Activated T-cell treated with anti-CD3 and anti-CD28 coated beads, Interleukin-2, amount 50 U/mL, for 72 hours (primary cell): ENCODE measurements around the gene LRSAM1. TPM values are rescaled to one million over a fixed set of nuclear protein-coding genes. Genes with fewer than 3 reads are reported as not detected.

Source experiments
- ATAC-seq, 2 donors: fragments of 150-1000 bp; cut with Tn5 transposase; replicated peaks in 1 of 2; 2 replicates each; pipeline ENCODE4 v1.10.0; 2021; ENCODE audit warnings: moderate library complexity in 2 of 2, mild to moderate bottlenecking in 1 of 2
- DNase-seq, 2 donors: peaks; one replicate each; pipeline ENCODE4 v3.0.0; 2021 to 2022; ENCODE audit warnings: mixed read lengths in 1 of 2
- H3K27ac Mint-ChIP-seq: one replicate; pipeline ENCODE4 v1.8.0; 2022; ENCODE audit warnings: mild to moderate bottlenecking, moderate library complexity, mixed read lengths
- H3K27me3 Mint-ChIP-seq: one replicate; pipeline ENCODE4 v1.8.0; 2022; ENCODE audit warnings: low read depth, mixed read lengths
- H3K36me3 Mint-ChIP-seq, 2 donors: one replicate each; pipeline ENCODE4 v1.8.0; 2022; ENCODE audit warnings: mixed read lengths in 2 of 2, mild to moderate bottlenecking in 1 of 2; ENCODE audit not compliant: insufficient read depth in 2 of 2
- H3K4me1 Mint-ChIP-seq: one replicate; pipeline ENCODE4 v1.8.0; 2022; ENCODE audit warnings: low read depth, mixed read lengths
- H3K4me3 Mint-ChIP-seq, 2 donors: one replicate each; pipeline ENCODE4 v1.8.0; 2022; ENCODE audit warnings: mild to moderate bottlenecking in 2 of 2, mixed read lengths in 2 of 2, moderate library complexity in 2 of 2
- H3K9me3 Mint-ChIP-seq, 2 donors: one replicate each; pipeline ENCODE4 v1.8.0; 2022; ENCODE audit warnings: mixed read lengths in 2 of 2
- total RNA-seq, 2 donors: library from RNA; stranded (reverse); gene quantifications; one replicate each; pipeline ENCODE4 v1.2.3, GENCODE V29; 2022

Gene LRSAM1
- total RNA-seq, 2 donors from 2014 or later, result 30.5 to 33.8 TPM

DNA sequence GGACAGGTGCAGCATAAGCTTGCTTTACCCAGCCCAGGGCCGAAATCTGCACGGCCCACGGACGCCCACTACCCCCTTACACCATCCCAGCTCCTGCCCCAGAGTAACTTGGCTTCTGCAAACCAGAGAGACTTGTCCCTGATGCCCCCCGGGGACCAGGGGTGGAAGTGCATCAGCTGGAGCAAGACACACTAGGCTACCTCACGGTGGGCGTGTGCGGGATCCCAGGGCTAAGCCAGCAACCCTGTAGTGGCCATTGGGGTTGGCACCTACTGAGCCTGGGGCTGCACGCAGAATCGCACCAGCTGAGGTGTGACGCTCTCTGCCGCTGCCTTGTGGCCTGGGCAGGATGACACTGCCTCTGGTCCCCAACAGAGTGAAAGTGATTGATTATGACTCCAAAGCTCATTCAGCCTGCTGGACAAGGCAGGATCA is 33.3 kb upstream of the LRSAM1 start:
- Mint-ChIP-seq H3K27ac (no peak overlapping the region), H3K9me3 (no peaks in the 10 kb centered on the region), H3K4me1 (peaks cover 11% of the 10 kb centered on the region), H3K36me3 (no peaks in the 10 kb centered on the region), H3K27me3 (peaks cover 37% of the 10 kb centered on the region), H3K4me3 (no peak overlapping the region)
- peak; percentile 71 to 77 for ATAC-seq
- peak; percentile 50 to 58 for DNase-seq

DNA sequence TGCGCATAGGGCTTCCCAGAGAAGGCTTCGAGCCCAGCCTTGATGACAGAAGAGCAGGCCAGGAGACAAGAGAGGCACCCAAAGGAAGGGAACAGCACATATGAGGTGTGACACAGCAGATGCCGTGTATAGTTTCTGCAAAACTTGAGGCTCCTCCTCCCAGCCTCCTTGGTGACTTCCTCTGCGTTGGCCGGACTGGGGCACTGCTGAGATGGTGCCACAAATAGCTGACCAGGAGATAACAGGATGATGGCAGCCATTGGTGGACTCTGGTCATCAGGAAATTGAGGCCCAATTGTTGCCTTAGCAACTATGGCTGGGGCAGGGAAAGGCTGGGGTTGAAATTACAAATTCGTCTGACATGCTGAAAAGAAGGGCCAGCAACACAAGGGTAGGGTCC is 32.0 kb upstream of the LRSAM1 start:
- peaks cover 20% of the 10 kb centered on the region for H3K4me1 Mint-ChIP-seq
- no peak overlapping the region for H3K27ac Mint-ChIP-seq
- DNase-seq, result no peak
- no peak for ATAC-seq
- no peak overlapping the region for H3K4me3 Mint-ChIP-seq
- peaks cover 28% of the 10 kb centered on the region for H3K27me3 Mint-ChIP-seq
- H3K9me3 Mint-ChIP-seq, result no peaks in the 10 kb centered on the region
- peaks cover 0 to 2% of the 10 kb centered on the region in 2 donors for H3K36me3 Mint-ChIP-seq

DNA sequence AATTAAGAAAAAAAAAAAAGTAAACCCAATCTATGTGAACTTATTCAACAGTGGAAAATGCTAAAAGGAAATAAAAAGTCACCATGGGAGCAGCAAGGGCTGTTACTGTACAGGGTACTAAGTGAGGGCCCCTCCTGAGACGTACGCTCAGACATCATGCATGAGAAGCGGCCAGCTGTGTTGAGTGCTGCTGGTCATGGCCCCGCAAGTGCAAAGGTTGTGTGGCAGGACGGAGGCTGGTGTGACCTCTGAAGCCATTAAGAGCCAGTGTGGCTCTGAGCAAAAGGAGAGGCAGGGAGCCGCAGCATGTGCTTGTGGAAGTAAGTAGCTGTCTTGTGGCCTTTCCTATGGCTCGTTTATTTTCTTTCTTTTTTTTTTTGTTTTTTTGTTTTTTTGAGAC is 30.3 kb upstream of the LRSAM1 start:
- Mint-ChIP-seq H3K4me1 (peaks cover 32% of the 10 kb centered on the region), H3K36me3 (peaks cover 0 to 3% of the 10 kb centered on the region in 2 donors), H3K4me3 (no peak overlapping the region), H3K9me3 (no peaks in the 10 kb centered on the region), H3K27me3 (peaks cover 13% of the 10 kb centered on the region), H3K27ac (no peak overlapping the region)
- ATAC-seq (no peak), DNase-seq (no peak)

DNA sequence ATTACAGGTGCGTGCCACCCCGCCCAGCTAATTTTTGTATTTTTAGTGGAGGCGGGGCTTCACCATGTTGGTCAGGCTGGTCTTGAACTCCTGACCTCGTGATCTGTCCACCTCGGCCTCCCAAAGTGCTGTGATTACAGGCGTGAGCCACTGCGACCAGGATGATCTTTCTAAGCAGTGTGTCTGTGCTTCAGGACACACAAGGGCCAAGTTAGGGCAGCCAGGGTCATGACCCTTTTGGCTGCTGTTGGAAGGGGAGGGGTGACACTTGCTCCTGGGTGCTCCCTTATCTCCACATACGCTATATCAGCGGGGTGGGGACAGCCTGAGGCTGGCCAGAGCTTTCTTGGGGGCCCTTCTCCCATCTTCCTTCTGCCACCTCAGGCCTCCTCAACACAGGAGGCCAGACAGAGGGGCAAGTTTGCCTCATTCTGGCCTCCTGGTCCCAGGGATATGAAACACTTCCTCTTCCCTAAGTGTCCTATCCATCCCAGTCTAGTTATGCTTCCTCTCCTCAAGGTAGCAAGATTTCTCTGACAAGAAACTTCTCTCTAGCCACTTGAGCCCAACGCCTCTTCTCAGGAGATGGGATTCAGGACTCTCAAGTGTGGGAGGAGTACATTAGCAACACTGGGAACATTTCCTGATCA is 29.1 kb upstream of the LRSAM1 start:
- ATAC-seq (no peak), DNase-seq (no peak)
- Mint-ChIP-seq H3K4me3 (no peak overlapping the region), H3K36me3 (peaks cover 3 to 5% of the 10 kb centered on the region in 2 donors), H3K4me1 (peaks cover 44% of the 10 kb centered on the region), H3K27me3 (peaks cover 1% of the 10 kb centered on the region), H3K9me3 (no peaks in the 10 kb centered on the region), H3K27ac (no peak overlapping the region)

DNA sequence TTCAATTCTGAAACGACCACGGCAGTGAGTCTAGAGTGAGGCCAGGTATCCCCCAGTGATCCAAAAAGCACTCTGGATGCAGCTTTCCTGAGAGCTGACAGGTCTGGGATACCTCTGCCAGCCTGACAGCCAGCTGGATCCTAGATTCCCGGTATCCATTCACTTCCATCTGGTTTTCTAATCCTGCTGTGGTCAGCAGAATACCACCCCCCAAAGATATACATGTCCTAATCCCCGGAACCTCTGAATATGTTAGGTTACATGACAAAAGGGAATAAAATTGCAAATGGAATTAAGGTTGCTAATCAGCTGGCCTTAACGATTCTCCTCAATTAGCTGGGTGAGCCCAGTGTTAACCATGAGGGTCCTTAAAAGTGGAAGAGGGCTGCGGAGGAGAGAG is 28.5 kb upstream of the LRSAM1 start:
- peak overlapping the region; percentile 93 for H3K27ac Mint-ChIP-seq
- peaks cover 48% of the 10 kb centered on the region for H3K4me1 Mint-ChIP-seq
- peaks cover 3 to 5% of the 10 kb centered on the region in 2 donors for H3K36me3 Mint-ChIP-seq
- H3K4me3 Mint-ChIP-seq, result peak overlapping the region; percentile 98 to 100
- ATAC-seq (no peak), DNase-seq (no peak)
- no peaks in the 10 kb centered on the region for H3K9me3 Mint-ChIP-seq
- H3K27me3 Mint-ChIP-seq, result no peaks in the 10 kb centered on the region

DNA sequence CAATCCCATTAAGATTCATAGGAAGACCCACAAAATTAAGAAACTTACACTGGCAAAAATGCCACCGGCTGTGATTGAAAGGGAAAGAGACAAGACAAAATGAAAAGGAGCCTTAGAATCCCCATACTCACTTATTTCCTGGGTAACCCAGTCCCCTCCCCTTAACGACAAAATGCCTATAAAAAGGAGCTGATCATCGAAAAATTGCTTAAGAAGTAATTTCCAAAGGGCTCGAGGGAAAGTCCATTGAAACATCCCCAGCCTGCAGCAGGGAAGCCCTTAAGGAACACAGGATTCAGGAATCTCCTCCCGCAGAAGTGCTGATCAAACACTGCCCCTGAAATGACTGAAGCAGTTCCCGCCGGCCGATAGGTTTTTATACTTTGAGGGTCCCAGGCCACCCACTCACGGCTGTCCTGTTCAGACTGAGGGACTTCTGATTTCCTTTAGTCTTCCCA is 27.8 kb upstream of the LRSAM1 start:
- H3K36me3 Mint-ChIP-seq, result peaks cover 5 to 7% of the 10 kb centered on the region in 2 donors
- H3K4me3 Mint-ChIP-seq, result peak overlapping the region; percentile 98 to 100
- H3K9me3 Mint-ChIP-seq, result no peaks in the 10 kb centered on the region
- H3K27ac Mint-ChIP-seq, result peak overlapping the region; percentile 93
- H3K4me1 Mint-ChIP-seq, result peaks cover 52% of the 10 kb centered on the region
- ATAC-seq, result no peak
- H3K27me3 Mint-ChIP-seq, result no peaks in the 10 kb centered on the region
- no peak for DNase-seq

DNA sequence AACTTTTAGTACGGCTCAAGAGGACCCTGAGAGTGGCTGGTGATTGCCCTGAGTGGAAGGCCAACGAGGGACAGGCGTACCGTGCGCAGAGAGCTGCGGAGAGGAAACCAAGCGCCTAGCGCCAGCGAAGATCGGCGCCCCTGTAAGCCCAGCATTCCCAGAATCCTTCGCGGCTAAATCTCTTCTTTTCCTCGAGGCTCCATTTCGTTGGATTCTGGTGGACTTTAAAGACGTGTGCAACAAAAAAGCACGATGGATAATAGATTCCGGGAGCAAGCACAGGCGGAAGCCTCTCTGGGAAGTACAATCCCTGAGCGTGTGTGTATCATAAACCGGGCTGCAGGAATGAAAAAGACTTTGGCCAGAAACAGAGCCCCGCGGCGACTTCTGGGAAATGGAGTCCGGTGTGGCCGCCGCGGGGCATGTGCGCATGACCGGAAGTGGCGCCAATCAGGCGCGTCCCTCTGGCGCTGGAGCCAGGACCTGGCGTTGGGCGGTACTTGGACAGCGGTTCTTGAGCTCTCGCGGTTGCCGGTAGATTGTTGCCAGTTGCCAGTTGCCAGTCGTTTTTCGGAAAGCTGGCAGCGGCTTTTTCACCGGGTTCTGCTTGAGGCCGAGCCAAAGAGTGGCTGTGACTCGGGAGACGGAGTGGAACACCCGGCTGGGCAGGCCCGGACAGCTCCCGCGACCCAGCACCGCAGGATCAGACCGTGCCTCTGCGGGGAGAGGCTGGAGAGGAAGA is 27.2 kb upstream of the LRSAM1 start, which contains the start of gene ZNF79:
ZNF79 (plus strand) TSS at position 449 of the 742 bp plus-strand sequence. CDS start 406 bp downstream, outside the sequence.
- Mint-ChIP-seq H3K4me3 (peak within 1 kb of the TSS; percentile 98 to 100), H3K36me3 (peaks cover 5 to 12% of the 10 kb centered on the region in 2 donors)

DNA sequence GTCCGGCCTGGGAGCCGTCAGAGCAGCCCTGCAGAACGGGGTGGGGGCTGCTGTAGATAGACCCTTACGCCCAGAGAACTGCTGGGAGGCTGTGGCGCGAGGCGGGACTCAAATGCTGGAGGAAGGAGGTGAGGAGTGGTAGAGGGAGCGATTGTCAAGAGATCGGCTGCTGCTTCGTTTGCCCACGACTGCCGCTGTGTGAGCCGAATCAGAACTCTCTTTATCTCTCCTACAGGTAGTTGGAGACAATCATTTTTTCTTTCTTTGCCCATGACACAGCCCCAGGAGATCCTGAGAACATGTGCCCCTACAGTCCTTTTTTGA is 26.7 kb upstream of the LRSAM1 start:
- Mint-ChIP-seq H3K36me3 (peaks cover 5 to 16% of the 10 kb centered on the region in 2 donors), H3K27ac (peak overlapping the region; percentile 93), H3K9me3 (no peaks in the 10 kb centered on the region), H3K4me3 (peak overlapping the region; percentile 98 to 100), H3K27me3 (no peaks in the 10 kb centered on the region), H3K4me1 (peaks cover 58% of the 10 kb centered on the region)
- DNase-seq, result peak; percentile 40 to 46
- ATAC-seq, result peak; percentile 30

More for the DNA sequence above, 27.2 kb upstream of the LRSAM1 start, which contains the start of gene ZNF79:
- Mint-ChIP-seq H3K27me3 (no peaks in the 10 kb centered on the region), H3K9me3 (no peaks in the 10 kb centered on the region), H3K27ac (peak within 1 kb of the TSS; percentile 93), H3K4me1 (peaks cover 58% of the 10 kb centered on the region)
- peak; percentile 94 to 95 for DNase-seq
- ATAC-seq, result peak; percentile 81 to 82

DNA sequence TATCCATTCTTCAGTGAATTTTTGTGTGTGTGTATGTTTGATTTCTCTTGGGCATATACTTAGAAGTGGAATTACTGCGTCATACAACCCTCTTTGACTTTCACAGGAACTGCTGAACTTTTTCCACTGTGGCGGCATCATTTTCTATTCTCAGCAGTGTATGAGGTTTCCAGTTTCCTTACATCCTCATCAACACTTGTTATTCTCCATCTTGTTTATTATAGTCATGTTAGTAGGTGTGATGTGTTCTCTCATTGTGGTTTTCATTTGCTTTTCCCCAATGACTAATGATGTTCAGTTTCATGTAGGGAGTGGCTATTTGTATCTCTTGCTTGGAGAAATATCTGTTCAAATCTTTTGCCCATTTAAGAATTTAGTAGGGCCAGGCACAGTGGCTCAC is 24.6 kb upstream of the LRSAM1 start:
- Mint-ChIP-seq H3K36me3 (peaks cover 14 to 30% of the 10 kb centered on the region in 2 donors), H3K9me3 (no peaks in the 10 kb centered on the region), H3K27ac (peak overlapping the region; percentile 93), H3K4me3 (peak overlapping the region; percentile 98 to 100), H3K27me3 (no peaks in the 10 kb centered on the region), H3K4me1 (peaks cover 67% of the 10 kb centered on the region)
- DNase-seq, result peak; percentile 61 to 70
- ATAC-seq, result peak; percentile 78 to 81

DNA sequence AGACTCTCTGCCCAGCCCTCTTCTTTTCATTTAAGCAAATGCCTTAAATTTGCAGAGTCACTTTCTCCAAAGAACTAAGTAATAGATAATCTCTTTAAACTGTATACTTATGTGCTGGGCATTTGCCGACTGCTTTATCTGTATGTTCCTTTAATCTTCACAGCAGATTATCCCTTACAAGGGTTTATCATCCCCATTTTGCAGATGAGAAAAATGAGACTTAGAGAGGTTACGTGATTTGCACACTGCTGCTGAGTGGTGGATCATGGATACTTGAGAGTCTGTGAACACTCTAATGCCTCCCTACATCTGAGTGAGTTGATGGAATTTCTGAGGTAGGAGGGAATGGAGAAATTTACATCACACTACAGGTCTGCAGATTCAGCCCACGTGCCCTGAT is 23.0 kb upstream of the LRSAM1 start:
- Mint-ChIP-seq H3K27me3 (no peaks in the 10 kb centered on the region), H3K4me3 (peak overlapping the region; percentile 74 to 100), H3K36me3 (peaks cover 20 to 34% of the 10 kb centered on the region in 2 donors), H3K9me3 (no peaks in the 10 kb centered on the region), H3K27ac (peak overlapping the region; percentile 70), H3K4me1 (peaks cover 59% of the 10 kb centered on the region)
- DNase-seq (no peak), ATAC-seq (no peak)

DNA sequence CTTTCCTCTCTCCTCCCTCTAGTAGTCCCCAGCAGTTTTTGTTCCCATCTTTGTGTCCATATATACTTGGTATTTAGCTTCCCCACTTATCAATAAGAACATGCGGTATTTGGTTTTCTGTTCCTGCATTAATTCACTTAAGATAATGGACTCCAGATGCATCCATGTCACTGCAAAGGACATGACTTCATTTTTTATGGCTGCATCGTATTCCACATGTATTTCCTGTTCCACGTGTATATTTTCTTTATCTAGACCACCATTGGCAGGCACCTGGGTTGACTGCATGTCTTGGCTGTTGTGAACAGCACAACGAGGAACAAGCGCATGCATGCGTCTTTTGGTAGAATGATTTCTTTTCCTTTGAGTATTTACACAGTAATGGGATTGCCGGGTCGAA is 20.9 kb upstream of the LRSAM1 start:
- DNase-seq (no peak), ATAC-seq (no peak)
- Mint-ChIP-seq H3K4me3 (no peak overlapping the region), H3K36me3 (peaks cover 32 to 45% of the 10 kb centered on the region in 2 donors), H3K4me1 (peaks cover 46% of the 10 kb centered on the region), H3K9me3 (no peaks in the 10 kb centered on the region), H3K27me3 (no peaks in the 10 kb centered on the region), H3K27ac (peak overlapping the region; percentile 13)

DNA sequence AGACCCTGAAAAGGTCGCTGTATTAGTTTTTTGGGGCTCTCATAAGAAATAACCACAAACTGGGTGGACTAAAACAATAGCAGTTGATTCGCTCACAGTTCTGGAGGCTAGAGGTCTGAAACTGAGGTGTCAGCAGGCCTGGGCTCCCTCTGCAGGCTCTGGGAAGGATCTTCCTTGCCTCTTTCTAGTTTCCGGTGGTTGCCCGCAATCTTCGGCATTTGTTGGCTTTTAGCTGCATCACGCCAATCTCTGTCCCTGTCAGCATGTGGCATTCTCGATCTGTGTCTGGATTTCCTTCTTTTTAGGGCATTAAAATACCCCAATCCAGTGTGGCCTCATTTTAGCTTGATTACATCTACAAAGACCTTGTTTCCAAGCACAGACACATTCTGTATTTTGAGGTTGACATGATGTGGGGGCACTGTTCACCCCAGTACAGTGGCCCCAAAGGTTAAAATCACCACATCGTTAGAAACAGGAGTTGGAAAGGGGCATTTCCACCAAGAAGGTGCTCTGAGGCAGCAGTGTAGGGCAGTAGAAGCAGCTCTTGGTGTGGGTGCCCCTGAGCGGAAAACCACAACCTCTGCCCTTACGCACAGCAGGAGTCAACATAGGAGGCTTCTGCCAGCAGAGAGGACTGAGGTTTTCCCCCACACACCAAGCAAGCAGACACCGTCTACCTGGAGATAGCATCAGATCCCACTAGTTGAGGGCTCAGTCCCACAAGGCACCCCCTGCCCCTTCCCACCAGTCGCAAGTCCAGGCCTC is 13.6 kb upstream of the LRSAM1 start:
- H3K4me3 Mint-ChIP-seq, result peak overlapping the region in 1 of 2 donors; percentile 14

DNA sequence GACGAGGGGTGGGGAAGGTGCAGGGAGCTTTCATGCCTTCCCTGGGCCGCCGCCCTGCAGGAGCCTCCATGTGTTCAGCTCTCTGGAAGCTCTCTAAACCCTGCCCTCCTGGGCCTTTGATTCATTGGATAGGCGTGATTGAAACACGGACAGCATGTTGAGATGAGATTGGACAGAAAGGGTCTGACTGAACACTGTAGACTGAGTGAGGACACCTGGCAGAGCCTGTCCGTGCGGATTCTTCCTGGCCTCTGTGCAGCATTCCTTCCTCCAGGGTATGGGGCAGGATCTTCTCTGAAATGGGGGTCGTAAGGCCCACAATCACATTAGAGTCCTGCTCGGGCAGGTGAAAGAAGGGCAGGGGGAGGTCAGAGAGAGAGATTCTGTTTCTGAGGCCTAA is 12.9 kb upstream of the LRSAM1 start:
- DNase-seq, result no peak
- Mint-ChIP-seq H3K36me3 (peaks cover 29 to 45% of the 10 kb centered on the region in 2 donors), H3K4me1 (no peaks in the 10 kb centered on the region), H3K9me3 (no peaks in the 10 kb centered on the region), H3K27me3 (no peaks in the 10 kb centered on the region), H3K4me3 (peak overlapping the region in 1 of 2 donors; percentile 14), H3K27ac (no peak overlapping the region)
- no peak for ATAC-seq

More for the DNA sequence above, 13.6 kb upstream of the LRSAM1 start:
- H3K9me3 Mint-ChIP-seq, result no peaks in the 10 kb centered on the region
- H3K27me3 Mint-ChIP-seq, result no peaks in the 10 kb centered on the region
- peak; percentile 81 to 83 for ATAC-seq
- peak in 1 of 2 donors; percentile 34 for DNase-seq
- peak overlapping the region; percentile 58 for H3K27ac Mint-ChIP-seq
- no peaks in the 10 kb centered on the region for H3K4me1 Mint-ChIP-seq
- peaks cover 30 to 44% of the 10 kb centered on the region in 2 donors for H3K36me3 Mint-ChIP-seq
